Common myeloid progenitor, CD34-positive (primary cell): ENCODE results near the gene KIF17.

Experiments used
- CTCF ChIA-PET: fragments of 350-600 bp; sonication (Branson Sonifier 250); formaldehyde crosslinking; loops from one replicate; lab custom pipeline; 2021; ENCODE audit warnings: antibody characterized with exemption; lab: Charles Lee
- POLR2A ChIA-PET: fragments of 350-600 bp; sonication (Branson Sonifier 250); formaldehyde crosslinking; loops from one replicate; lab custom pipeline; 2021; ENCODE audit warnings: antibody characterized with exemption; lab: Charles Lee
- DNase-seq, 3 donors: peaks; one replicate each; pipeline versions ENCODE4 v3.0.0 to v3.0.0-alpha.2; 2013
- H3K27ac ChIP-seq, 2 experiments: 1 replicate in 1 of 2; 2 replicates in 1 of 2; pipeline ENCODE4 v1.7.0; 2013; ENCODE audit warnings: inconsistent platforms in 2 of 2, low read length in 2 of 2, mild to moderate bottlenecking in 2 of 2, low read depth in 1 of 2, moderate library complexity in 1 of 2; ENCODE audit not compliant: severe bottlenecking in 2 of 2, insufficient read depth in 1 of 2, poor library complexity in 1 of 2
- H3K27me3 ChIP-seq, 5 experiments: replicated peaks in 2 of 5; 1 replicate in 3 of 5; 2 replicates in 2 of 5; pipeline versions ENCODE4 v1.6.1 to v1.7.0; 2013; ENCODE audit warnings: low read length in 4 of 5, mild to moderate bottlenecking in 2 of 5, moderate library complexity in 2 of 5, inconsistent platforms in 1 of 5; ENCODE audit not compliant: insufficient read depth in 5 of 5, control insufficient read depth in 4 of 5
- H3K36me3 ChIP-seq, 4 experiments: 1 replicate in 2 of 4; 2 replicates in 2 of 4; pipeline versions ENCODE4 v1.6.1 to v1.7.0; 2013; ENCODE audit warnings: low read length in 3 of 4, control low read depth in 1 of 4, mild to moderate bottlenecking in 1 of 4; ENCODE audit not compliant: control insufficient read depth in 4 of 4, insufficient read depth in 4 of 4
- H3K4me1 ChIP-seq, 4 experiments: 1 replicate in 3 of 4; 2 replicates in 1 of 4; pipeline versions ENCODE4 v1.6.1 to v1.7.1; 2013; ENCODE audit warnings: low read length in 3 of 4, mild to moderate bottlenecking in 3 of 4, control low read depth in 1 of 4, inconsistent platforms in 1 of 4, moderate library complexity in 1 of 4; ENCODE audit not compliant: control insufficient read depth in 4 of 4, insufficient read depth in 4 of 4; ENCODE audit errors: control extremely low read depth in 1 of 4
- H3K4me3 ChIP-seq, 7 experiments: 1 replicate in 4 of 7; 2 replicates in 3 of 7; pipeline versions ENCODE4 v1.5.1 to v1.7.0; 2013; ENCODE audit warnings: mild to moderate bottlenecking in 7 of 7, low read length in 6 of 7, moderate library complexity in 6 of 7, inconsistent platforms in 2 of 7, low read depth in 2 of 7, control low read depth in 1 of 7; ENCODE audit not compliant: insufficient read depth in 4 of 7, control insufficient read depth in 1 of 7; ENCODE audit errors: extremely low read depth in 1 of 7
- H3K9me3 ChIP-seq, 5 experiments: 1 replicate in 4 of 5; 2 replicates in 1 of 5; pipeline versions ENCODE4 v1.6.1 to v1.7.1; 2013; ENCODE audit warnings: low read length in 4 of 5, mild to moderate bottlenecking in 2 of 5, inconsistent platforms in 1 of 5, low read depth in 1 of 5, moderate library complexity in 1 of 5; ENCODE audit not compliant: control insufficient read depth in 4 of 5, insufficient read depth in 2 of 5; ENCODE audit errors: control extremely low read depth in 1 of 5
- WGBS: methylation state at CpG from one replicate; pipeline ENCODE4 v1.1.5; 2013; ENCODE audit not compliant: insufficient coverage; 5-methylcytosine and 5-hydroxymethylcytosine counted together

Gene KIF17

DNA sequence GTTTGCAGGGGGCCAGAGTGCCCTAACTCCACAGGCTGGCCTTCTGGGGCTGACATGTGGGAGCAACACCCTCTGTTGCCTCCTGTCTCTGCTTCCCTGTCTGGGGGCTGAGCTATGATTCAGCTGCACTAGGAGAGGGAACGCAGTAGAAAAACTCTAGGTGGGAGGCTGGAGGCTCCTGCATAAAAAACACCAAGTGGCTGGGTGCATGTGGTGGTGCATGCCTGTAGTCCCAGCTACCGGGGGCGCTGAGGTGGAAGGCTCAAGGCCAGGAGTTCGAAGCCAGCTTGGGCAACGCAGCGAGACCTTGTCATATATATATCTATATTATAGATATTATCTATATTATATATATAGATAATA is 5.6 kb downstream of the KIF17 start:
- DNase-seq = peak in 2 of 3 donors; percentile 49 to 53
- WGBS = 100% methylated on average over 1 of the region's 6 CpGs

DNA sequence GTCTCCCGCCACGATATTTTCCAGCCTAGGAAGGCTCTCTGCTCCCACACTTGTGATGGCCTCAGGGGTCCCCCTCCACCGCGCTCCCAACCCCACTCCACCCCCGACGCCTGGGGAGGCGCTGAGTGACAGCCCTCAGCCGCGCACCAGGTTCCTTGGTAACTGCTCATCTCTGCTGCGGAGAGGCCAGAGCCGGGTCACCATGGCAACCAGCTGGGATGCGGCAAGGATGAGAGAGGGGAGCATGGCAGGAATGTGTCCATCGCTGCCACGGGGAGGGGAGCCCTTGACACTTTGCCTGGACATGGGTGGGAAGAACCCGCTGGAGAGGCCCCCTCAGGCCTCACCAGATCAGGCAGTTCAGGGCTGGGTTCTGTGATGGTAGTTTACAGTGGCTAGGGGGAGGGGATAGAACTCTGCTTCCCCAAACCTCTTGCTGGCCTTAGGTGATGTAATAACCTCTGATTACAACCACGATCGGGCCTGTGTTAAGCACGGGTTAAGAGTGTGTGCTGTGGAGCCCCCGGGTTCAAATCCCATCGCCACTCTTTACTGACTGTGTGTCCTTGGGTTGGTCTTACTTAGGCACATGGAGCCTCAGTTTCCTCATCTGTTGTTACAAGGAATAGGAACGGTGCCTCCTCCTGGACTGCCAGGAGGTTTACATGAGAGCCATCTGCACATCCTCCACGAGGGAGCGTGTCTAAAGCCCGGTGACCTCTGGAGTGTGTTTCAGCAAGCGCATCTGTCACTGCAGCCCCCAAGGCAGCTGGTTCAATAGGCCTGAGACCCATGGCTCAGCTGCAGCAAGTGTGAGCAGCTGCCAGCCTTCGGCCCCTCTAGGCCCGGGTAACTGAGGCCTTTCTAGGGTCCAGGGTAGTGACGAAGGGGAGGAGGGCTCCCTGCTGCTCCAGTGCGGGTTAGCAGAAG is 6.3 kb downstream of the KIF17 start:
- DNase-seq = peak in 2 of 3 donors; percentile 61 to 64
- ChIA-PET CTCF (no interaction called here), POLR2A (no interaction called here)
- Histone ChIP-seq H3K4me3 (no peak overlapping the region), H3K4me1 (no peaks in the 10 kb centered on the region), H3K27ac (no peak overlapping the region), H3K9me3 (no peaks in the 10 kb centered on the region), H3K27me3 (peaks cover 2 to 18% (median 4%) of the 10 kb centered on the region in 5 experiments), H3K36me3 (no peaks in the 10 kb centered on the region)
- 94% methylated on average over 29 of the region's 29 CpGs for WGBS

More for the DNA sequence above, 5.6 kb downstream of the KIF17 start:
- no peaks in the 10 kb centered on the region for H3K36me3 ChIP-seq
- peaks cover 5 to 25% (median 7%) of the 10 kb centered on the region in 5 experiments for H3K27me3 ChIP-seq
- ChIA-PET CTCF (no interaction called here), POLR2A (no interaction called here)
- H3K9me3 ChIP-seq = no peaks in the 10 kb centered on the region
- peaks cover 0 to 2% (median 1%) of the 10 kb centered on the region in 4 experiments for H3K4me1 ChIP-seq
- no peak overlapping the region for H3K27ac ChIP-seq
- H3K4me3 ChIP-seq = no peak overlapping the region

DNA sequence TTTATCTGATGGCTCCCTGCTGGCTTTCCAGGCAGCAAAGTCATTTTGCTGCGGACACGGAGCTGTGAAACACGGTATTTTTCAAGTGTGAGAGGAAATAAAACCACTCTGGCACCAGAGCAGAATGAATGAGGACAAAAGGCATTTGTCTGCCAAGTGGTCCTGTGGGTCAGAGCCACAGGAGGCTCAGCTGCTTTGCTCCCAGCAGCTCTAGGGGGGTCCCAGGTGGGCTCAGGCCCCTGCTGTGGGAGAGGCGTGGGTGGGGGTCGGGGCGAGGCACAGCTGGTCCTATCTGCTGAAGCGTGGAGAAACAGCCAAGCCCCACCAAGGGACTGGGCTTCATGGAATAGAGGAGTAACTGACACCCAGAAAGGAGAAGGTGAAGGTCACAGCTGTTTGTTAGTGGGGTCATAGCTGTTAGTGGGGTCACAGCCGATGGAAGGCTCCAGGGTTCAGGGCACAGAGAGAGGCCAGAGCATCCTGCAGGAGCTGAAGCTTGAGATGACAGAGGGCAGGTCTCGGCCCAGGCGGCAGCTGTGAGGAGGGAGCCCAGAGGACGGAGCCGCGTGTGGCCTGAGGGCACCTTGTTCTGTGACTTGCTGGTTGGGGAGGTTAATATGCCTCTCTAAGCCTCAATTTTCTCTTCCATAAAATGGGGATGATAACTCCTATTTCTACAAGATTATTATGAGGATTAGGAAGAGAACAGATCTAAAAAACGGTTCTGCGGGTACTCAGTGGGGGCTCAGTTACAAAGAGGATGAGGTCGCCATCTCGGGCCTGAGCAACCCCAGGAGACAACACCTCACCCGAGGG is 7.1 kb downstream of the KIF17 start:
- DNase-seq = no peak
- H3K4me3 ChIP-seq = no peak overlapping the region
- 82% methylated on average over 11 of the region's 18 CpGs for WGBS
- H3K4me1 ChIP-seq = no peaks in the 10 kb centered on the region
- ChIA-PET CTCF (interaction anchor here (1.1 kb wide), 1 partner anchor 14 kb away, joined by 3 read pairs; no protein-coding TSS in a partner anchor), POLR2A (no interaction called here)
- H3K27ac ChIP-seq = no peak overlapping the region
- H3K9me3 ChIP-seq = no peaks in the 10 kb centered on the region
- peaks cover 0 to 10% (median 3%) of the 10 kb centered on the region in 5 experiments for H3K27me3 ChIP-seq
- no peaks in the 10 kb centered on the region for H3K36me3 ChIP-seq

DNA sequence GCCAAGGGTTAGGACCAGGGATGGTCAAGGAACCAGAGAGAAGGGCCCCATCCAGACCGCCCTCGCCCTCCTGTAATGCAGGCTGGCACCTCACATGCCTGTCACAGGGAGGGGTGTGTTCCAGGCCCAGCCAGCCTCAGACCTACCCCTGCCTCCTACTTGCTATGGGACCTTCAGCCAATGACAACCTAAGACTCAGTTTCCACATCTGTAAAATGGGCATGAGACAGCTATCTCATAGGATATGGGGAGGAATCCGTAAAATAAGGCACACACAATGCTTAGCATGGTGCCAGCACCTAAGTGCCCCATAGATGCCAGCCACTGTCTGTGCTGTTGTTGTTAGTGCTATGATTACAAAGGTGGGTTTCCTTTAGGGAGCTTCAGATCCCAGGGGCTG is 7.9 kb downstream of the KIF17 start:
- Histone ChIP-seq H3K9me3 (no peaks in the 10 kb centered on the region), H3K4me3 (no peak overlapping the region), H3K27me3 (peaks cover 0 to 2% (median under 1%) of the 10 kb centered on the region in 5 experiments), H3K36me3 (no peaks in the 10 kb centered on the region), H3K4me1 (no peaks in the 10 kb centered on the region), H3K27ac (no peak overlapping the region)
- WGBS = 90% methylated on average over 2 of the region's 3 CpGs
- ChIA-PET POLR2A (no interaction called here), CTCF (interaction anchor here (1.1 kb wide), 1 partner anchor 13 kb away, joined by 3 read pairs; no protein-coding TSS in a partner anchor)
- DNase-seq = no peak

DNA sequence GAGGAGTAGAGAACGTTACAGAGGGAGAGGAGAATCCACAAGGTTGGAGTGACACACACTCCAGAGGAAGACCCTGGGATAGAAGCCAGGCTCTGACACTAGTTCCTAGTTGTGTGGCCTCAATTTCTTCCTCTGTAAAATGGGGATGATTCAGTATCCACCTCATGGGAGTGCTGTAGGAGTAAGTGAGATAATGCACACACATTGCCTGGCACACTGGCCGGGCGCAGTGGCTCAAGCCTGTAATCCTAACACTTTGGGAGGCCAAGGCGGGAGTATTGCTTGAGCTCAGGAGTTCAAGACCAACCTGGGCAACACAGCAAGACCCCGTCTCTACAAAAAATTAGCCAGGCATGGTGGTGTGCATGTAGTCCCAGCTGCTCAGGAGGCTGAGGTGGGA is 8.9 kb downstream of the KIF17 start:
- Histone ChIP-seq H3K9me3 (no peaks in the 10 kb centered on the region), H3K27me3 (no peaks in the 10 kb centered on the region), H3K4me3 (no peak overlapping the region), H3K36me3 (no peaks in the 10 kb centered on the region), H3K4me1 (no peaks in the 10 kb centered on the region), H3K27ac (no peak overlapping the region)
- WGBS = 100% methylated on average over 4 of the region's 5 CpGs
- ChIA-PET POLR2A (no interaction called here), CTCF (interaction anchor here (0.8 to 1.1 kb wide), 3 partner anchors 12 to 79 kb away, joined by 3 to 5 read pairs (median 4); partner anchors contain the start of gene HP1BP3)
- DNase-seq = no peak

DNA sequence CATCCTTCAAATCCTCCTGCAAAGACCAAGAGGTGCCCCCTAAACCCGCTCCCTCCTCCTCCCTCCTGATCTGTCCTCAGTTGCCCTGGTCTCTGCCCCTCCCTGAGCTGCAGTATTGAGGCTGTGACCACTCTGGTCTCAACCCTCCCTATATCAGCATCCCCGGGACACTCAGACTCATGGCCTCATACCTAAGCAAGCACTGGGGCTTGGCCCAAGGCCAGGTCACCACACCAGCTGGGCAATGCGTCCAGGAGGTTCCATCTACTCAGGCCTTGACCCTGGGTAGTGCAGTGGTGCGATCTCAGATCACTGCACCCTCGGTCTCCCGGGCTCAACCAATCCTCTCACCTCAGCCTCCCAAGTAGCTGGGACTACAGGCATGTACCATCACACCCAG is 9.8 kb downstream of the KIF17 start:
- ChIA-PET CTCF (interaction anchor here (0.8 to 1.4 kb wide), 5 partner anchors 11 to 80 kb away, joined by 3 to 5 read pairs (median 4); partner anchors contain the start of gene HP1BP3), POLR2A (no interaction called here)
- DNase-seq = no peak
- Histone ChIP-seq H3K27ac (no peak overlapping the region), H3K4me1 (no peaks in the 10 kb centered on the region), H3K36me3 (no peaks in the 10 kb centered on the region), H3K4me3 (no peak overlapping the region), H3K27me3 (no peaks in the 10 kb centered on the region), H3K9me3 (no peaks in the 10 kb centered on the region)
- 94% methylated on average over 5 of the region's 6 CpGs for WGBS
